Mesodermal cell (in vitro differentiated cells): ENCODE data around the gene CCL13.

ENCODE experiments used
- H3K27ac ChIP-seq: 2 replicates; pipeline ENCODE4 v1.7.0; 2013; ENCODE audit warnings: mild to moderate bottlenecking, low read depth, low read length, moderate library complexity; ENCODE audit not compliant: severe bottlenecking
- H3K36me3 ChIP-seq: 2 replicates; pipeline ENCODE4 v1.7.1; 2013; ENCODE audit warnings: mild to moderate bottlenecking, low read length, moderate library complexity; ENCODE audit not compliant: control insufficient read depth, insufficient read depth
- H3K4me1 ChIP-seq: one replicate; pipeline ENCODE4 v1.7.1; 2013; ENCODE audit warnings: mild to moderate bottlenecking, low read length; ENCODE audit not compliant: insufficient read depth, control insufficient read depth, poor library complexity, severe bottlenecking
- H3K4me3 ChIP-seq: 2 replicates; pipeline ENCODE4 v1.7.0; 2013; ENCODE audit warnings: low read length, control low read depth, mild to moderate bottlenecking; ENCODE audit not compliant: insufficient read depth, poor library complexity, severe bottlenecking; ENCODE audit errors: extremely low read depth
- H3K9me3 ChIP-seq: 2 replicates; pipeline ENCODE4 v1.7.1; 2013; ENCODE audit warnings: mild to moderate bottlenecking, low read length, moderate library complexity; ENCODE audit not compliant: control insufficient read depth
- WGBS, 2 experiments: methylation state at CpG; one replicate each; pipeline ENCODE4 v1.1.5; 2013; ENCODE audit warnings: missing lambda C conversion rate in 2 of 2; ENCODE audit not compliant: insufficient coverage in 2 of 2; 5-methylcytosine and 5-hydroxymethylcytosine counted together

Gene CCL13

GRCh38 chr17:34384271-34384670 is 28.0 kb downstream of the CCL13 start:
- no CpG with 5 or more reads among the region's 1 CpG for WGBS, 2 experiments
- H3K4me3 ChIP-seq: no peak overlapping the region
- H3K4me1 ChIP-seq: peaks cover 14% of the 10 kb centered on the region
- no peaks in the 10 kb centered on the region for H3K36me3 ChIP-seq
- no peaks in the 10 kb centered on the region for H3K9me3 ChIP-seq
- H3K27ac ChIP-seq: no peak overlapping the region

GRCh38 chr17:34384822-34385605 is 28.7 kb downstream of the CCL13 start:
- Histone ChIP-seq H3K27ac (no peak overlapping the region), H3K4me3 (no peak overlapping the region), H3K4me1 (peaks cover 14% of the 10 kb centered on the region), H3K36me3 (no peaks in the 10 kb centered on the region), H3K9me3 (no peaks in the 10 kb centered on the region)
- 83 to 84% methylated on average over 8 of the region's 9 CpGs for WGBS, 2 experiments

GRCh38 chr17:34386343-34386696 is 30.0 kb downstream of the CCL13 start:
- Histone ChIP-seq H3K36me3 (no peaks in the 10 kb centered on the region), H3K9me3 (no peaks in the 10 kb centered on the region), H3K4me1 (peaks cover 14% of the 10 kb centered on the region), H3K4me3 (no peak overlapping the region), H3K27ac (no peak overlapping the region)
- WGBS, 2 experiments: 91 to 94% methylated on average over 3 to 4 of the region's 5 CpGs

- no peaks in the 10 kb centered on the region for H3K9me3 ChIP-seq
- peaks cover 14% of the 10 kb centered on the region for H3K4me1 ChIP-seq
- WGBS, 2 experiments: 81 to 96% methylated on average over 3 of the region's 5 CpGs
- H3K27ac ChIP-seq: no peak overlapping the region
- H3K36me3 ChIP-seq: no peaks in the 10 kb centered on the region
- no peak overlapping the region for H3K4me3 ChIP-seq
These were observed 30.6 kb downstream of the CCL13 start for GRCh38 chr17:34386697-34387550.

- Histone ChIP-seq H3K4me1 (peaks cover 13% of the 10 kb centered on the region), H3K27ac (no peak overlapping the region)
- 92 to 94% methylated on average over 2 to 3 of the region's 5 CpGs for WGBS, 2 experiments
These were observed 31.3 kb downstream of the CCL13 start for GRCh38 chr17:34387566-34387965.

GRCh38 chr17:34389126-34389750 is 33.0 kb downstream of the CCL13 start:
- H3K4me3 ChIP-seq: no peak overlapping the region
- H3K9me3 ChIP-seq: no peaks in the 10 kb centered on the region
- H3K36me3 ChIP-seq: no peaks in the 10 kb centered on the region
- H3K27ac ChIP-seq: no peak overlapping the region
- H3K4me1 ChIP-seq: peaks cover 10% of the 10 kb centered on the region
- WGBS, 2 experiments: 71 to 100% methylated on average over 1 to 2 of the region's 6 CpGs

More at GRCh38 chr17:34387566-34387965, 31.3 kb downstream of the CCL13 start:
- Histone ChIP-seq H3K4me3 (no peak overlapping the region), H3K36me3 (no peaks in the 10 kb centered on the region), H3K9me3 (no peaks in the 10 kb centered on the region)

GRCh38 chr17:34390649-34391048 is 34.4 kb downstream of the CCL13 start:
- no peak overlapping the region for H3K27ac ChIP-seq
- no peak overlapping the region for H3K4me3 ChIP-seq
- H3K4me1 ChIP-seq: peaks cover 10% of the 10 kb centered on the region
- 77 to 85% methylated on average over 2 to 3 of the region's 4 CpGs for WGBS, 2 experiments
- no peaks in the 10 kb centered on the region for H3K36me3 ChIP-seq
- no peaks in the 10 kb centered on the region for H3K9me3 ChIP-seq

- no peaks in the 10 kb centered on the region for H3K36me3 ChIP-seq
- H3K27ac ChIP-seq: no peak overlapping the region
- H3K4me3 ChIP-seq: no peak overlapping the region
- no peaks in the 10 kb centered on the region for H3K9me3 ChIP-seq
- WGBS, 2 experiments: 72 to 90% methylated on average over 2 of the region's 2 CpGs
- H3K4me1 ChIP-seq: peaks cover 10% of the 10 kb centered on the region
These were observed 35.0 kb downstream of the CCL13 start for GRCh38 chr17:34391241-34391640.

GRCh38 chr17:34393401-34393800 is 37.1 kb downstream of the CCL13 start:
- no peaks in the 10 kb centered on the region for H3K9me3 ChIP-seq
- H3K4me1 ChIP-seq: no peaks in the 10 kb centered on the region
- WGBS, 2 experiments: 77% methylated on average over 2 of the region's 3 CpGs; no CpG with 5 or more reads in 1 of the 2 experiments
- no peaks in the 10 kb centered on the region for H3K36me3 ChIP-seq
- H3K27ac ChIP-seq: no peak overlapping the region
- no peak overlapping the region for H3K4me3 ChIP-seq

- no peak overlapping the region for H3K4me3 ChIP-seq
- no peaks in the 10 kb centered on the region for H3K4me1 ChIP-seq
- H3K9me3 ChIP-seq: no peaks in the 10 kb centered on the region
- H3K27ac ChIP-seq: no peak overlapping the region
- no peaks in the 10 kb centered on the region for H3K36me3 ChIP-seq
These were observed 41.0 kb downstream of the CCL13 start for GRCh38 chr17:34397265-34397664.
